HL-60/S4 treated with retinoic acid at 250 ng/mL for 4 days and 3 days (cell line): ENCODE measurements around the gene GPC5.
"Not testable (repeated sequence)": the region's sequence is repeated elsewhere in the genome, so short reads cannot be mapped to it uniquely, and the experiment has no call there.

Experiments used
- in situ Hi-C: fragments of 300-500 bp; cut with MboI; formaldehyde crosslinking; loops from 2 replicates; pipeline ENCODE4 v1.7.0; 2022; ENCODE audit warnings: low sequenced_read_pairs

The GPC5 gene

GRCh38 chr13:92224825-92225224 lies 826.4 kb downstream of the GPC5 start:
- in situ Hi-C loops = no loop called here

- in situ Hi-C loops = no loop called here
These were observed 827.4 kb downstream of the GPC5 start for GRCh38 chr13:92225861-92226260.

- in situ Hi-C loops = no loop called here
These were observed 834.5 kb downstream of the GPC5 start for GRCh38 chr13:92232871-92233270.

- in situ Hi-C loops = no loop called here
These were observed 853.3 kb downstream of the GPC5 start for GRCh38 chr13:92251671-92252210.

GRCh38 chr13:92255526-92255925 lies 857.1 kb downstream of the GPC5 start:
- in situ Hi-C loops = no loop called here

- in situ Hi-C loops = no loop called here
These were observed 857.8 kb downstream of the GPC5 start for GRCh38 chr13:92256211-92256610.

- in situ Hi-C loops = no loop called here
These were observed 860.6 kb downstream of the GPC5 start for GRCh38 chr13:92259046-92259445.

GRCh38 chr13:92259523-92259922 lies 861.1 kb downstream of the GPC5 start:
- in situ Hi-C loops = no loop called here

- in situ Hi-C loops = no loop called here
These were observed 861.9 kb downstream of the GPC5 start for GRCh38 chr13:92260363-92260762.

- in situ Hi-C loops = no loop called here
These were observed 863.8 kb downstream of the GPC5 start for GRCh38 chr13:92262100-92262788.

GRCh38 chr13:92265408-92265807 lies 867.0 kb downstream of the GPC5 start:
- in situ Hi-C loops = no loop called here

- in situ Hi-C loops = no loop called here
These were observed 872.6 kb downstream of the GPC5 start for GRCh38 chr13:92270990-92271389.

- in situ Hi-C loops = no loop called here
These were observed 873.8 kb downstream of the GPC5 start for GRCh38 chr13:92272177-92272576.

- in situ Hi-C loops = not testable (repeated sequence)
These were observed 882.6 kb downstream of the GPC5 start for GRCh38 chr13:92280986-92281385.

- in situ Hi-C loops = not testable (repeated sequence)
These were observed 892.4 kb downstream of the GPC5 start for GRCh38 chr13:92290718-92291307.

- in situ Hi-C loops = not testable (repeated sequence)
These were observed 896.1 kb downstream of the GPC5 start for GRCh38 chr13:92294533-92294932.

- in situ Hi-C loops = not testable (repeated sequence)
These were observed 897.8 kb downstream of the GPC5 start for GRCh38 chr13:92296154-92296671.

GRCh38 chr13:92297971-92298942 lies 899.8 kb downstream of the GPC5 start:
- in situ Hi-C loops = no loop called here

- in situ Hi-C loops = no loop called here
These were observed 902.2 kb downstream of the GPC5 start for GRCh38 chr13:92300651-92301050.

- in situ Hi-C loops = no loop called here
These were observed 905.0 kb downstream of the GPC5 start for GRCh38 chr13:92303428-92303827.

GRCh38 chr13:92307752-92308151 lies 909.3 kb downstream of the GPC5 start:
- in situ Hi-C loops = no loop called here
